SU-DHL-6 (cell line): Measurements from ENCODE around the gene ELFN2.

Experiments used
- CTCF ChIP-seq: fragments of 200-600 bp; sonication (generic); IDR thresholded peaks from one replicate; pipeline ENCODE4 v1.5.1; 2017; ENCODE audit warnings: antibody characterized with exemption, mild to moderate bottlenecking, low read length, moderate library complexity; ENCODE audit not compliant: insufficient read depth, poor library complexity, severe bottlenecking
- EZH2phosphoT487 ChIP-seq: fragments of 200-600 bp; sonication (generic), shearing (Covaris generic); conservative IDR thresholded peaks from 2 replicates; pipeline ENCODE4 v1.6.1; 2018; ENCODE audit warnings: mild to moderate bottlenecking, antibody characterized with exemption, low read length, moderate library complexity, mixed read lengths

GRCh38 chr22:37409031-37409430 lies 18.2 kb downstream of the ELFN2 start:
- TF ChIP-seq CTCF (no peak), EZH2phosphoT487 (no peak)
